HCT116 (cell line): ENCODE measurements around the gene FAM229A. TPM values are rescaled to one million over a fixed set of nuclear protein-coding genes. Genes with fewer than 3 reads are reported as not detected.

ENCODE experiments used
- ATAC-seq: fragments of 200-7000 bp; cut with Tn5 transposase; 2 replicates; pipeline ENCODE4 v1.9.1; 2020; ENCODE audit warnings: mild to moderate bottlenecking, moderate library complexity
- BruUV-seq: library from RNA; stranded (reverse); fragments of 400-500 nt; replicated peaks from 2 replicates; lab custom pipeline; 2021; lab: Mats Ljungman, UMichigan
- CTCF ChIA-PET: fragments of 300-600 bp; sonication (Branson Sonifier 250); formaldehyde crosslinking; loops from one replicate; lab custom pipeline; 2021; ENCODE audit warnings: antibody characterized with exemption; lab: Charles Lee
- POLR2A ChIA-PET: fragments of 300-600, 350-600 bp; sonication (Branson Sonifier 250); formaldehyde crosslinking; loops from one replicate; lab custom pipeline; 2021; ENCODE audit warnings: antibody characterized with exemption; lab: Charles Lee
- RAD21 ChIA-PET, 2 experiments: fragments of 300-600 bp; sonication (Branson Sonifier 250); formaldehyde crosslinking; loops; one replicate each; lab custom pipeline; 2023; ENCODE audit warnings: low total read pairs in 2 of 2; ENCODE audit not compliant: uncharacterized antibody in 2 of 2, unreplicated experiment in 2 of 2, low non-redundant PET in 1 of 2; lab: Charles Lee
- DNase-seq: peaks from one replicate; pipeline ENCODE4 v3.0.0-alpha.2; 2010; ENCODE audit warnings: low read depth, low spot score
- H2AFZ ChIP-seq: fragments of 200-600 bp; shearing (Covaris generic), sonication (generic); 2 replicates; pipeline ENCODE4 v1.6.1; 2017; ENCODE audit warnings: low read depth, mixed run types, mixed read lengths, antibody characterized with exemption, low read length; ENCODE audit not compliant: poor library complexity, severe bottlenecking
- H3K27ac ChIP-seq: 2 replicates; pipeline ENCODE4 v1.5.1; 2012; ENCODE audit warnings: low read depth, low read length
- H3K27me3 ChIP-seq: fragments of 200-600 bp; sonication (generic); 2 replicates; pipeline ENCODE4 v1.6.1; 2016; ENCODE audit warnings: mixed run types, low read length, mixed read lengths; ENCODE audit not compliant: insufficient read depth
- H3K36me3 ChIP-seq, 2 experiments: fragments of 200-500 bp in 1 of 2; fragments of 200-600 bp in 1 of 2; sonication (Bioruptor generic) in 1 of 2; sonication (generic) in 1 of 2; 2 replicates each; pipeline versions ENCODE4 v1.5.1 to v1.6.1; 2014 to 2016; ENCODE audit warnings: low read length in 2 of 2, inconsistent platforms in 1 of 2, mixed read lengths in 1 of 2, mixed run types in 1 of 2; ENCODE audit not compliant: insufficient read depth in 2 of 2, control insufficient read depth in 1 of 2
- H3K4me1 ChIP-seq, 2 experiments: fragments of 200-600 bp in 1 of 2; sonication (generic) in 1 of 2; 2 replicates each; pipeline versions ENCODE4 v1.5.1 to v1.6.1; 2012 to 2017; ENCODE audit warnings: low read length in 2 of 2, inconsistent platforms in 1 of 2, mild to moderate bottlenecking in 1 of 2, mixed read lengths in 1 of 2, mixed run types in 1 of 2, moderate library complexity in 1 of 2; ENCODE audit not compliant: insufficient read depth in 2 of 2, control insufficient read depth in 1 of 2
- H3K4me2 ChIP-seq: fragments of 200-600 bp; sonication (generic); 2 replicates; pipeline ENCODE4 v1.6.1; 2017; ENCODE audit warnings: mixed run types, low read length, mixed read lengths
- H3K4me3 ChIP-seq, 2 experiments: fragments of 200-600 bp in 1 of 2; sonication (generic) in 1 of 2; replicated peaks in 1 of 2; 2 replicates each; pipeline ENCODE4 v1.5.1; 2011 to 2016; ENCODE audit warnings: low read length in 2 of 2, control low read depth in 1 of 2, low read depth in 1 of 2, mild to moderate bottlenecking in 1 of 2, mixed read lengths in 1 of 2, mixed run types in 1 of 2
- H3K79me2 ChIP-seq: fragments of 200-600 bp; sonication (generic); 2 replicates; pipeline ENCODE4 v1.6.1; 2017; ENCODE audit warnings: mild to moderate bottlenecking, mixed run types, low read length, moderate library complexity, mixed read lengths; ENCODE audit not compliant: insufficient read depth
- H3K9ac ChIP-seq: fragments of 200-600 bp; sonication (generic); 2 replicates; pipeline ENCODE4 v1.6.1; 2016; ENCODE audit warnings: low read length, mixed read lengths
- H3K9me2 ChIP-seq: fragments of 200-600 bp; sonication (generic), shearing (Covaris generic); 2 replicates; pipeline ENCODE4 v1.6.1; 2017; ENCODE audit warnings: mixed run types, mild to moderate bottlenecking, moderate library complexity; ENCODE audit not compliant: insufficient read depth
- H3K9me3 ChIP-seq, 2 experiments: fragments of 200-500 bp in 1 of 2; fragments of 200-600 bp in 1 of 2; sonication (Bioruptor generic) in 1 of 2; sonication (generic) in 1 of 2; 2 replicates each; pipeline ENCODE4 v1.6.1; 2014 to 2017; ENCODE audit warnings: low read length in 2 of 2, mixed read lengths in 2 of 2, inconsistent platforms in 1 of 2, low read depth in 1 of 2, mild to moderate bottlenecking in 1 of 2, mixed run types in 1 of 2, moderate library complexity in 1 of 2; ENCODE audit not compliant: control insufficient read depth in 1 of 2, insufficient read depth in 1 of 2
- H4K20me1 ChIP-seq: fragments of 200-600 bp; sonication (generic), shearing (Covaris generic); 2 replicates; pipeline ENCODE4 v1.6.1; 2017; ENCODE audit warnings: mixed run types, mild to moderate bottlenecking, moderate library complexity; ENCODE audit not compliant: insufficient read depth
- CBX3 ChIP-seq: IDR thresholded peaks from 2 replicates; pipeline ENCODE4 v1.6.1; 2012; ENCODE audit warnings: low read depth
- EGR1 ChIP-seq: IDR thresholded peaks from 2 replicates; pipeline ENCODE4 v1.6.1; 2012; ENCODE audit warnings: low read depth
- EZH2 ChIP-seq: fragments of 200-600 bp; sonication (generic); IDR thresholded peaks from 2 replicates; pipeline ENCODE4 v1.6.1; 2017; ENCODE audit warnings: antibody characterized with exemption, mixed run types
- JUND ChIP-seq: IDR thresholded peaks from 2 replicates; pipeline ENCODE4 v1.6.1; 2012
- MAX ChIP-seq: IDR thresholded peaks from 2 replicates; pipeline ENCODE4 v1.6.1; 2012
- POLR2A ChIP-seq: IDR thresholded peaks from 2 replicates; pipeline ENCODE4 v1.7.0; 2011; ENCODE audit warnings: borderline replicate concordance; ENCODE audit not compliant: insufficient read depth, insufficient read length; ENCODE audit errors: extremely low read depth
- POLR2AphosphoS5 ChIP-seq: IDR thresholded peaks from 2 replicates; pipeline ENCODE4 v1.6.1; 2011; ENCODE audit warnings: mild to moderate bottlenecking, low read depth, low read length, moderate library complexity
- RAD21 ChIP-seq: IDR thresholded peaks from 2 replicates; pipeline ENCODE4 v1.6.1; 2012; ENCODE audit warnings: low read depth, mild to moderate bottlenecking
- SIN3A ChIP-seq: IDR thresholded peaks from 2 replicates; pipeline ENCODE4 v1.6.1; 2012; ENCODE audit warnings: low read depth
- SP1 ChIP-seq: IDR thresholded peaks from 2 replicates; pipeline ENCODE4 v1.6.1; 2012; ENCODE audit warnings: low read depth
- SRF ChIP-seq: IDR thresholded peaks from 2 replicates; pipeline ENCODE4 v1.6.1; 2012; ENCODE audit warnings: low read depth
- TCF7L2 ChIP-seq: IDR thresholded peaks from 2 replicates; pipeline ENCODE4 v1.7.0; 2011; ENCODE audit warnings: borderline replicate concordance, inconsistent platforms; ENCODE audit not compliant: insufficient read depth, insufficient read length; ENCODE audit errors: extremely low read depth
- YY1 ChIP-seq: IDR thresholded peaks from 2 replicates; pipeline ENCODE4 v1.6.1; 2011; ENCODE audit warnings: low read length, low read depth, moderate library complexity, mild to moderate bottlenecking; ENCODE audit not compliant: insufficient replicate concordance; ENCODE audit errors: extremely low read depth
- ZFX ChIP-seq: fragments of 450-650 bp; IDR thresholded peaks from 2 replicates; pipeline ENCODE4 v1.6.1; 2017
- ZNF274 ChIP-seq: fragments of 200-500 bp; sonication (Bioruptor generic); IDR thresholded peaks from 2 replicates; pipeline ENCODE4 v1.6.1; 2014; ENCODE audit warnings: mild to moderate bottlenecking, low read depth, low read length, inconsistent platforms
- intact Hi-C: fragments of 100-400 bp; cut with micrococcal nuclease; formaldehyde crosslinking; loops from 2 replicates; pipeline ENCODE4 v1.10.0; 2022
- total RNA-seq: library from RNA; stranded (reverse); gene quantifications from one replicate; pipeline ENCODE4 v1.2.1, GENCODE V29; 2021; ENCODE audit not compliant: unreplicated experiment
- TF ChIP-seq, protein P1 (sequence below): IDR thresholded peaks from 2 replicates; pipeline ENCODE4 v1.6.1; 2011; ENCODE audit warnings: mild to moderate bottlenecking, low read length, moderate library complexity; ENCODE audit not compliant: insufficient replicate concordance; ENCODE audit errors: extremely low read depth

The FAM229A gene
- total RNA-seq, 1 experiment from 2014 or later: 16.1 TPM

DNA sequence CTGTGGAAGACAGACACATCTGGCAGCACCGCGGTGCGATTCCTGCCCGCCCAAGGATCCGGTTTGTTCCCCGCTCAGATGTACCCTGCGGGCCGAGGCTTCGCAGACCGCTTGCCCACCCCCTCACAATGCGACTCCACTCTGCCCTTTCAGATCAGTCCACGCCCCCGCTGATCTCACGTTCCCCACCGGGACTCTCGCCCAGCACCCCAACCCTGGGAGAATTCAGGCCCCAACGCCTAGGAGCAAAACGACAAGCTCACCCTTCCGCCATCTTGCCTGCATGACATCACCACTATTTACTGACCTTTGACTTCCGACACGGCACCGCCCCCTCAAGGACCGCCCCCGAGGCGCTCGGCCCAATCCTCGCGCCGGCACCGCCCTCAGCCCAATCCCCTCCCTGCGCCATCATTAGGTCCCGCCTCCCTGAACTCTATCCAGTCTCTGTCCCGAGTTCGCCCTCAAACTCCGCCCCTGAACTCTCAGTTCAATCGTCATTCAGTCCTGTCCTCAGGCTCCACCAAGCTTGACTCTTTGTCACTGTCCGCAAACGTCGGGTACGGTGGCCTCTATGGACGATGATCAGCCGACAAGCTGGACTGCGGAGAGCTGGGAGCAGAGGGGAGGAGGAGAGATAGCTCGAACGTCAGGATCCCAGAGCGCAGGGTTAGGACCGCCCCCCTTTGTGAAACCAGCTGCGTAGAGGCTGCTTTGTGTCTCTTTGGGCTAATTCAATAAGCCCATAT is 32.0 kb upstream of the FAM229A start, which contains the start of gene BSDC1:
Gene BSDC1, minus strand, starts transcription at position 301 of the 749 bp plus-strand sequence. Its CDS starts 27 bp downstream, at position 274.
- Histone ChIP-seq H3K79me2 (peaks cover 10% of the 10 kb centered on the region), H3K9me3 (no peaks in the 10 kb centered on the region), H3K4me1 (peaks cover 6 to 14% of the 10 kb centered on the region in 2 experiments), H3K9me2 (no peaks in the 10 kb centered on the region), H2AFZ (peak within 1 kb of the TSS; percentile 64), H3K9ac (peak within 1 kb of the TSS; percentile 89), H3K27ac (peak within 1 kb of the TSS; percentile 69), H3K4me2 (peak within 1 kb of the TSS; percentile 83), H3K36me3 (peaks cover 0 to 2% of the 10 kb centered on the region in 2 experiments; a peak in 1 of 4 replicates), H3K27me3 (no peaks in the 10 kb centered on the region), H3K4me3 (peak within 1 kb of the TSS; percentile 89 to 95), H4K20me1 (no peaks in the 10 kb centered on the region)
- ChIA-PET RAD21 (interaction anchor here in 1 of 2 experiments (0.7 kb wide), 1 partner anchor 178 kb away, joined by 3 read pairs; no protein-coding TSS in a partner anchor), CTCF (interaction anchor here (1.0 to 1.7 kb wide), 4 partner anchors 43 to 390 kb away, joined by 3 to 6 read pairs (median 4); no protein-coding TSS in a partner anchor), POLR2A (interaction anchor here (1.2 to 1.9 kb wide), 6 partner anchors 9 to 155 kb away, joined by 4 to 5 read pairs (median 5); partner anchors contain the start of gene MARCKSL1)
- intact Hi-C loops: no loop called here
- peak; percentile 62 for TF ChIP-seq TCF7L2
- TF ChIP-seq EGR1: peak; percentile 85
- TF ChIP-seq SIN3A: peak; percentile 96
- peak; percentile 100 for TF ChIP-seq CBX3
- no peak; the same call in none of the 2 replicates for TF ChIP-seq SRF
- TF ChIP-seq ZFX: peak; percentile 81
- TF ChIP-seq YY1: peak; percentile 93
- TF ChIP-seq POLR2AphosphoS5: peak; percentile 97
- TF ChIP-seq RAD21: no peak
- peak; percentile 87; the same call in 1 of the 2 replicates for TF ChIP-seq MAX
- TF ChIP-seq ZNF274: no peak
- no peak for TF ChIP-seq EZH2
- TF ChIP-seq POLR2A: peak; percentile 82
- TF ChIP-seq JUND: peak; percentile 50
- TF ChIP-seq, protein P1, sequence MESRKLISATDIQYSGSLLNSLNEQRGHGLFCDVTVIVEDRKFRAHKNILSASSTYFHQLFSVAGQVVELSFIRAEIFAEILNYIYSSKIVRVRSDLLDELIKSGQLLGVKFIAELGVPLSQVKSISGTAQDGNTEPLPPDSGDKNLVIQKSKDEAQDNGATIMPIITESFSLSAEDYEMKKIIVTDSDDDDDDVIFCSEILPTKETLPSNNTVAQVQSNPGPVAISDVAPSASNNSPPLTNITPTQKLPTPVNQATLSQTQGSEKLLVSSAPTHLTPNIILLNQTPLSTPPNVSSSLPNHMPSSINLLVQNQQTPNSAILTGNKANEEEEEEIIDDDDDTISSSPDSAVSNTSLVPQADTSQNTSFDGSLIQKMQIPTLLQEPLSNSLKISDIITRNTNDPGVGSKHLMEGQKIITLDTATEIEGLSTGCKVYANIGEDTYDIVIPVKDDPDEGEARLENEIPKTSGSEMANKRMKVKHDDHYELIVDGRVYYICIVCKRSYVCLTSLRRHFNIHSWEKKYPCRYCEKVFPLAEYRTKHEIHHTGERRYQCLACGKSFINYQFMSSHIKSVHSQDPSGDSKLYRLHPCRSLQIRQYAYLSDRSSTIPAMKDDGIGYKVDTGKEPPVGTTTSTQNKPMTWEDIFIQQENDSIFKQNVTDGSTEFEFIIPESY: peak; percentile 69
- TF ChIP-seq SP1: peak; percentile 96
- ATAC-seq (peak; percentile 96), DNase-seq (peak; percentile 99)
- BruUV-seq: no TSS peak
